A549 (cell line): ENCODE data around the gene PMM2.

Source experiments
- CTCF ChIP-seq: fragments of >200 bp; sonication (Bioruptor Twin); formaldehyde crosslinking; IDR thresholded peaks from 3 replicates; pipeline ENCODE4 v1.5.1; 2016
- EP300 ChIP-seq, 2 experiments: fragments of >200 bp; sonication (Bioruptor Twin); formaldehyde crosslinking; IDR thresholded peaks; 2 replicates in 1 of 2; 3 replicates in 1 of 2; pipeline ENCODE4 v1.6.1; 2016 to 2017
- MAX ChIP-seq: IDR thresholded peaks from 2 replicates; pipeline ENCODE4 v1.6.1; 2012
- POLR2A ChIP-seq: IDR thresholded peaks from 2 replicates; pipeline ENCODE4 v1.6.1; 2012; ENCODE audit warnings: mild to moderate bottlenecking, low read length
- POLR2AphosphoS2 ChIP-seq: conservative IDR thresholded peaks from 2 replicates; pipeline ENCODE4 v1.6.1; 2012; ENCODE audit warnings: low read length, improper control_type of control experiment, inconsistent platforms
- RAD21 ChIP-seq, 2 experiments: fragments of >200 bp in 1 of 2; sonication (Bioruptor Twin) in 1 of 2; formaldehyde crosslinking in 1 of 2; IDR thresholded peaks in 1 of 2; conservative IDR thresholded peaks in 1 of 2; 2 replicates in 1 of 2; 3 replicates in 1 of 2; pipeline ENCODE4 v1.6.1; 2012 to 2018; ENCODE audit warnings: inconsistent platforms in 1 of 2

GRCh38 chr16:8798174-8798527 is 512 bp downstream of the PMM2 start:
- TF ChIP-seq CTCF (no peak), RAD21 (conservative IDR thresholded peaks at IDR 0.05 in 1 of 2, IDR thresholded peaks at IDR 0.05 in 1 of 2) (no peak), POLR2AphosphoS2 (no peak), EP300 (IDR thresholded peaks at IDR 0.05) (no peak), MAX (no peak), POLR2A (no peak)
